Iris pigment epithelial cell (primary cell): Measurements from ENCODE around the gene LRRC53.

Source experiments
- DNase-seq: peaks from one replicate; pipeline ENCODE4 v3.0.0-alpha.2; 2011; ENCODE audit warnings: low read depth

LRRC53 gene

DNA sequence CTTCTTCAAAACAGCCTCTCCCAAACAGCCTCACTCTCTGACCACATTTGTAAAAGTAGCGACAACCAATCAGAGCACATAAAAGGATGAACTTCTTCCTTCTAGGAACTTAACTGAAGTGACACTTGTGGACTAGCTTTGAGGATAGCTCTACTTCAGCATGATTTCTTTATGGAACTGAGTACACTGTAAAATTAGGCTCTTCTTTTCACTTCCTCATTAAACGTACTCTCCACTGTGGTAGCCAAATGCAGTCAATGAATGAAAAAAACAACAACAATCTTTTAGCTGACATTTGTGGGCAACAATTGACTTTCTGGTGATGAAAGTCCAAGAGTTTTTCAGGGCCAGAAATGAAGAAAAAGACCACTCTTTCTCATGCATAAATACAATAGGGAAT, 9.6 kb downstream of the LRRC53 start:
- no peak for DNase-seq

DNA sequence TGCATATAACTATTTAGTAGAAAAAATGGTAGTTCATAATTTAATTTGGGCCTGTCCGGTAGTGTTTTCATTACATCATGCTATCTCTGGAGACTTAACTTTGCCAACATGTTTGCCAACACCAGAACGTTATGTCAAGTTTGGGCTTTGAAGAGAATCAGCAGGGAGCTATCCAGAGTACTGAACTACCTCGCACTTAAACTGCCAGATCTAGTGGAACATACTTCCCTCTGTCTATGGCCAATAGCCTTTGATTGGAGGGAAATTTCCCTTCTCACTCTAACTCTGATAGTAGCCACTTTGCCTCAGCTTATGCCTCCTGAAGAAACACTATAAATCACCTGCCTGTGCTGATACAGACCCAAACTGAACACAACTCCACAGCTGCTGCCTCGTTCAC, 10.0 kb downstream of the LRRC53 start:
- peak; percentile 25 for DNase-seq

DNA sequence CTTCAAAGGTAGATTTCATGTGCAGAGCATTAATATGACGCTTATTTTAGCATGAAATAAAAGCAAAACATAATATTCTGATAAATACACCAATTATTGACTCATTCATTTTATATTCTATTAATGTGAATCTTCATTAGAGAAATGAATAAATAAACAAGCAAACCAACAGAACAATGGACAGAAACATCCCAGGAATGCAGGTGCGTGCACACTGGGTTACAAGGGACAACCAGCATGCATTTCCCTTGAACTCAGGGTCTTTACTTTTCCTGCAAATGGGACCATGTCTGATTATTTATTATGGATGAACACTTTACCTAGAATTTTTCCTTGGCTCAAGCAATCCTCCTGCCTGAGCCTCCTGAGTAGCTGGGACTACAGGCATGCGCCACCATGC, 13.5 kb downstream of the LRRC53 start:
- no peak for DNase-seq

DNA sequence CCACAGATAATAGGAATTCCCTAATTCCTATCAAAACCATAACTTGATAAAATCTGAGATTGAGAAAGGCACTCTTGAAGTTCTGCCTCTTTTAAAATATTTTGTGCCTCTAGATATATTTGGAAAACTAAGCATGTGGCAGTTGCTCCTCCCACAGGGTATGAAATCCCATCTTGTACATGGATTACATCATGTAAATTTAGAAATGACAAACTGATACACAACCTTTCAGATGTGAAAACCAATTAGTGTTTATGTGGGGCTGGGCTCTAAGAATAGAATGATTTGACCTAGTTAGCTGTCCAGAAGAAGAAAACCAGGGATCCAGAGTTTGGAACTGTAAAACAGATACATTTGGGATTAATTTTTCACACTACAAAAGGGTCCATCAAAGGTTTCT, 15.7 kb downstream of the LRRC53 start:
- no peak for DNase-seq

DNA sequence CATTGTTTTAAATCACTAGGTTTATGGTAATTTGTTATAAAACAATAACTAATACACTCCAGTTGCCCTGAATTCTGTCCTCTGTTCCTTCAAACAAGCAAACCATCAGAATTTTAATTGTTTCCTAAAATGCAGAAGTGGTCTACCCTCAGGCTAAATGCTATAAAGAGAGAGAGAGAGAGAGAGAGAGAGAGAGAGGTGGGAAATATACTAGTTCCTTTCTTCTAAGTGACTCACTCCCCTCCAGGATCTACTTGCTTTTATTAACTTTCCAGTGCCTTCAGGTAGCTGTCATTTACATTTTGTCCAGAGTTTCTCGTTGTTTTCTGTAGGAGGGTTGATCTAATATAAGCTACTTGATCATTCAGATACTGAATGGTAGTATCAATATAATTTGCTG, 26.4 kb downstream of the LRRC53 start:
- no peak for DNase-seq

DNA sequence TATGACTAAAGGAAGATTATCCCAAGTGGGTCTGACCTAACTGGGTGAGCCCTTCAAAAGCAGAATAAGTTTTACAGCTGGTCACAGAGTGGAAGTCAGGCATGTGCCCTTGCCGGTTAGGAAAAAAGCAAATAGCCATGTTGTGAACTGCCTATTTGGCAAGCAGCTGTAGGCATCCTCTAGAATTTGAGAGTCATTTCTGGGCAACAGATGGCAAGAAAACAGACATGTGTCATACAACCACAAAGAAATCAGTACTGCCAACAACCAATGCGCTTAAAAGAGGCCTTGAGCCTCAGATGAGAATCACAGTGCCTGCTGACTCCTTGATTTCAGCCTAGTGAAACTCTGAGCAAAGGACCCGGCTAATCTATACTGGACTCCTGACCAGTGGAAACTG, 26.8 kb downstream of the LRRC53 start:
- DNase-seq: no peak

DNA sequence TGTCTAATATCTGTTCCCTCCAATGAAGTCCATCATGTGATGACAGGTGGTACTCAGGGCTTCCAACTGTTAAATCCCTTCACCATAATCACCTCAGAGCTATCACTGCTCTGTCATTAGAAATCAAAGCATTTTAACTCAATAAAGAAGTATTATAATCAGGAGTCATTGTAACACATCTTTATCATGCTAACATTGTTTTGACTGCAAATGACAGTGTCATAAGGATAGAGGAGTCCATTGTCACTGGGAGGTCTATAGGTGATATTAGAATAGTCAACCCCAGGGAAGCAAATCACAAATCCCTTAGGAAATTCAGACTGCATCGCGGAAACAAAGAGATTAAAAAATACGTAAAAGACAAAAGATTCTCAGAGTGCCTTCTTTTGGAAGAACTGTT, 30.8 kb downstream of the LRRC53 start:
- DNase-seq: no peak

DNA sequence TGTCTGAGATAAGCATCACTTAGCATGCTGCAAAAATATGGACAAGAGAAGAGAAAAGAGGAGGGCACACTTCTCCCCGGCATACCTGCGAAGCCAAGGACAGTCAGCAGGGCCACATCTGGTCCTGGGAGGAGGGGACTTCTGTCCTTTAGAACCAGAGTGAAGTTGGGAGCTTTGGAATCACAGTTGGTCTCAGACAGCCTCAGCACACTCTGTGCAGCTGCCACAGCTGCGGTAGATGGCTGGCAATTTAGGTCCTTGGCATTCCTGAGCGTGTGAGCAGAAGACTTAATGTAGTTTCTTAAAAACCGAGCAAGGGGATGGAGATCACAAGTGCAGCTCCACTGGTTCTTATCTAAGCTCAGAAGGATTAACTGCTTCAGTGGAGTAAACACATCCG, 32.3 kb downstream of the LRRC53 start:
- no peak for DNase-seq

DNA sequence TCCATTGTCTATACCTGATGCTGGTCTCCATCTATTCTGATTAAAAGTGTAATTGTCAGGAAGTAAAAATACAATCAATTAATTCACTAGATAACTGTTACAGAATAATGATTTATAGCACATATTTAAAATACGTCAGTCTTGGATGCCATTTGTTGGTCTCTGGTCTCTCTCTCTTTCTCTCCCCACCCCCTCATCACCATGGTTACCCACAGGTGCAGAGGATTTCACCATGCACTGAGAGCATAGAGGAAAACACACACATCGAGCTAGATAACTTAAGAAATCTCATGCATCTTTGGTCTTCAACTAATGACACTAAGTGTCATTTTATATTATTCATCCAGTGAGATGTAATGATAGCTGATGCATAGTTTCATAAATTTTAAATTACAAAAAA, 33.4 kb downstream of the LRRC53 start:
- DNase-seq: no peak

DNA sequence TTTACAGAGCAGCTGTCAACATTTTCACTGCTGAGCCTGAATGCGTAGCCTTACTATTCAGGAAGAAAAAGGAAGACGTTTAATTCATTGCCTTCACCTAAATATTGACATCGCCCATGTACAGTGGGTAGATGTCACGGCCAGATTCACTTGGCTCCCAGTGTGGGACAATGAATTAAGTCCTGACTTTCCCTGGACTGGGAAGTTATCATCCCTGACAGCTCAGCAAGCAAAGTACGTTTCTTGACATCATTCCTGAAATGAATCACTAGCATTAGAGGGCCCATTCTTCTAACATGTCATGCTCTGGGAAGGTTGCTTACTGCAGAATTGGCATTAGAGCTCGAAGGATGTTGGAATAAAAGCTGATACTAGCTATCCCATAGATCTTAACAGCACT, 37.8 kb downstream of the LRRC53 start:
- DNase-seq: no peak

DNA sequence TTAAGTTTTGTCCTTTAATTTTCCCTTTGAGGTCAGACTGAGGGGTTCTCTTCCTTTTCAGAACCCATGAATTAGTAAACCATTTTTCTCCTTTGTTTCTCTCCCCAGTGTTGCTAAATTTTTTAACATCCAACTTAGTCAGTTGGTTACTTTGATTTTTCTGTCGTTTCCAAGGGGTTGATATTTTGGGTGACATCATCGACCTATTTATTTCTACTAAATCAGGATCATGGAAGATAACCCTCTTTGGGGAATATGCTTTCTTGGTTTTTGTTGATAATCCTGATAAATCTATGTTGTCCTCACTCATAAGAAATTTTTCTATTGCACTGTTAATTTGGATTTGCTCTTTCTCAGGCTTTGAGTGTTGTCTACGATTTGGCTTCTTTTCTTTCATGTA, 40.9 kb downstream of the LRRC53 start:
- no peak for DNase-seq

DNA sequence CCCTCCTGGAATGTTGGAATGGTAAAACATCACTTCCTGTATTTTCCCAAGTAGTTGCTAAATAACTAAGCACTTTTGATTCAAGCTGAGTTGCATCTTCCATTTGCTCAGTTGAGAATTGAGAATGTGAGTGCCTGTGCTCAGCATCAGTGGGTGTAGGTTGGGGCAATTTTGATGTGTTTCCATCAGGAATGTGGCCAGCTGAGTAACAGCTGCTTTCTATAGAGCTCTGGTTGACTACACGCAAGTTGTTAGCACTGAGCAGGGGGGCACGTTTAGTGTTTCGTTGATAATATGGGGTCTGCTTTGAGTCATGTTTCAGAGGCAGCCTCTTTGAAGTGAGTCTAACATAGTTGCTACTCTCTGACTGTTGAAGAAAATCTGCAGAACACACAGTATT, 41.5 kb downstream of the LRRC53 start:
- DNase-seq: no peak

DNA sequence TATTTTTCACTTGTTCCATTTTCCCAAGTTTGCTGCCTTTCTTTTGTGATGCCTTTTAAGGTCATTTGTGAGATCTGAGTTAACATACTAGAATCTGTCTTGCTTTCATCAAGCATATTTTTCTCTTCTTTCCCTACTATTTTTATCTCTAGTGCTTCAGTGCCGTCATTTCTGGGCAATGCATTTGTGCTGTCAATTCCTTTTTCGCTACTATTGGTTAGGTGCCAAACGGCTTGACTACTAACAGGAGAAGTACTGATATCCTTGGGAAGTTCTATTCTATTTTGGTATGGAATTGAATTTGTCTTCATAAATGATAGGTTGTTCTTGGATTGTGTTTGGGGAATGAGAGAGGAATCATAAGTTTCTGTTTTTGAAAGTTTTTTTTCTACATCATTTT, 42.2 kb downstream of the LRRC53 start:
- DNase-seq: no peak

DNA sequence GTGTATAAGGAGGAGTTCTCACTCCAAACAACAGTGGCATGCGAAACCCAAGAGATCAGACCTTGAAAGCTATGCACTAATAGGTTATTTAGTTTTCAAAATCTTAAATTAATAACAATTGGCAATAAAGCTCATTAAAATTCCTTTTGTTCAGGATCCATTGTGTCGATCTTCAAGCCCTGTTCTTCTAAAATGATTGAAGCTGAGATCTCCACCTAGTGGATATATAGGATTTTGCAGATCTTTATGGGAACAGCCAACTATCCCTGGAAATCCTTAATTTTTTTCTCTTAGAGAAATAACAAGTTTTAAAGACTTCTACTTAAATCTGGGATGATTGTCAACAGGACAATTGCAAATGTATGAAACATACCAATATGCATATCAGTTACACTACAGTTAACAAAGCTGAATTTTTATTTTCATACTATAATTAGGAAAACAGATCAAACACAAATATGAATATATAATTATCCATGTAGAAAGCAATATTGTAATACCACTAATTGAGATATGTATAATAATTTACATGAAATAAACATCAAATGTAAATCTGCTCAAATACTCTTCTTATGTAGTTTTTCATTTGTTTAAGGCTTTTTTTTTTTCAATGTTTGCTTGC, 43.3 kb downstream of the LRRC53 start:
- peak; percentile 38 for DNase-seq

DNA sequence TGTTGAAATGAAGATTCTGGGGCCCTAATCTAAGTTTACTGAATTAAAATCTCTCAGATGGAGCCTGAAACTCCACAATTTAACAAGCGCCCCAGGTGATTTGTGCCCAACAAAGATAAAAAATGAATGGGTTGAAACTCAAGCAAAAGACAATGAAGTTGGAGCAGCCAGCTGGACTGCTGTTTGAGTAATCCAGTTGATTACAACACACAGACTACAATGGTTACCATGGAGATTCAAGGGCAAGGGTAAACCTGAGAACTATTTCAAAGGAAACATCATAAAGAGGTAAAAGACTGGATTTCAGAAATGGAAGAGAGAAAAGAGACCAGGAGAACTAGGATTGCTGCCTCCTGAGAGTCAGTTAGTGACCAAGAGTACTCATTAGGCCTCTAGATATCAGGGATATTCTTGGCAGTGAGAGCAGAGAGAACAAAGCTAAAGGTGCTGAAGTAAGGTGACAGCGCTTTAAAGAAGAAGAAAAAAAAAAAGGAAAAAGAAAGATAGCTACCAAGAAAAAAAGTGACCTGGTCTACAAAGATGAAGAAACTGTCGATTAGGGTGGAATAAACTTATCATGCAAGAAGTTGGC, 44.5 kb downstream of the LRRC53 start:
- DNase-seq: no peak

DNA sequence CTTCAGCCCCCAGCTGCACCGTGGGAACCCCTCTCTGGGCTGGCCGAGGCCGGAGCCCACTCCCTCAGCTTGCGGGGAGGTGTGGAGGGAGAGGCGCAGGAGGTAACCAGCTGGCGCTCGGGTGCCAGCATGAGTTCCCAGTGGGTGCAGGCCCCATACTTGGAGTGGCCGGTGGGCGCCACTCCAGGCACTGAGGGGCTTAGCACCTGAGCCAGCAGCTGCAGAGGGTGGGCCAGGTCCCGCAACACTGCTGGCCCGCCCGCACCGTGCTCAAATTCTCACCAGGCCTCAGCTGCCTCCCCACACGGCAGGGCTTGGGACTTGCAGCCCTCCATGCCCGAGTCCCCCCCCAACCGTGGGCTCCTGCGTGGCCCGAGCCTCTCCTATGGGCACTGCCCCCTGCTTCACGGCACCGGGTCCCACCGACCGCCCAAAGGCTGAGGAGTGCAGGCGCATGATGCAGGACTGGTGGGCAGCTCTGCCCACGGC, 47.2 kb downstream of the LRRC53 start:
- DNase-seq: no peak

DNA sequence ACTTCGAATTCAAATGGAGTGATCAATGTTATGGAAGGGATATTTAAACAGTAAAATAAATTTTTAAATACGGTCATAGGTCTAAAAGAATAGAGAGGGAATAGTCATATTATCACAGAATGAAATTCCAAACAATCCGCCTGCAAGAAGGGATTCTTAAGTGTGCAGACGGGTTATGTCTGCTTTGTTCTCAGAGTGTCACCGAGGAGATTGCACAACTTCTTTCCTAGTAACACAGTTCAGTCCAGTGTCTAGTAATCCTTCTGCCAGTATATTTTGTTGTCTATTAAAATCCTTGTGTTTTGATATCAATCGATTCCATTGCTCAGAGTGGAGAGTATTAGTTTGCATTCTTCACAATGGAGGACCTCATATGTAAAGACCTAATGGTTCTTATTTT, 48.4 kb downstream of the LRRC53 start:
- no peak for DNase-seq

DNA sequence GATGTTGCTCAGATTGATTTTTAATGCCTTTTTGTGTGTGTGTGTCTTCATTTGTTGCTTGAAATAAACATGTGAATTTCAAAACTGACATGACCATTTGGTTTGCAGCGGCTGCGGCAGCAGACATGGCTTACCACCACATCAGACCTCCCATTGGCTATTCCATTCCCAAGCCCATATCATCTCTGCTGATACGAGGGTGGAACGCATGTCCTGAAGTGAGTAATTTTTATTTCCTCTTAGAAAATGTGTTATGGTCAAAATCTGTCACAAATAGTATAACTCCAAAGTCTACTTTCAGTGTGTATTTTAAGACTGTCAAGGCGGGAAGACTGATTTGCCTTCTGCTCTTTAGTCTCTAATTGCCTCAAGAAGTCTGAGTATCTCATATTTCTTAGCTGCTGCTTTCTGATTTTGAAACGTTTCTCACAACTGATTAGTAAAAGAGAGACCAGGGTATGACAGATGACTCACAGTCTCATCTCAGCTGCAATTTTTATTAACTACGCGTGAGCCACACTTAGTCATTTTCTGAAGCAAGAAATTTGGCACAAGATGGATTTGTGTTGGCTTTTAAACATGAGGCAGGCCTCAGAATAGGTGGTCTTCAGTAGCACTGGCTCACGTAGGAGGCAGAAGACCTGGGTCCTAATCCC, 49.0 kb downstream of the LRRC53 start:
- no peak for DNase-seq

DNA sequence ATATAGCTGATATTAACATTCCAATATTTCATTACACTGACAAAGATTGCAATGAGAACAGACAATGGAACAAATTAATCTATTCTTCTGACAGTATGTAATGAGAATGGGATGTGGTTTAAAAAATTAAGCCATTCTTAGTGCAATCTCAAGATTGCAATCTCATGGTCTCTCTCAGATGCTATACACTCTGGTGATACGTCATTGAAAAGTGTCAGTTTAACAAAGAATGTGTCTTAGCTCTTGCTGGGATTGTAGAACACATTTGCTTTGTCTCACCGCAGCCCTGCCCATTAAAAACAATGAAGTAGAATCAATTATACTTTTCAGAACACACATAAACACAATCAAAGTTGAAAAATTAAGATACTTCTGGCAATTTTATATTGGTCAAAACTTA, 55.2 kb downstream of the LRRC53 start:
- DNase-seq: no peak

DNA sequence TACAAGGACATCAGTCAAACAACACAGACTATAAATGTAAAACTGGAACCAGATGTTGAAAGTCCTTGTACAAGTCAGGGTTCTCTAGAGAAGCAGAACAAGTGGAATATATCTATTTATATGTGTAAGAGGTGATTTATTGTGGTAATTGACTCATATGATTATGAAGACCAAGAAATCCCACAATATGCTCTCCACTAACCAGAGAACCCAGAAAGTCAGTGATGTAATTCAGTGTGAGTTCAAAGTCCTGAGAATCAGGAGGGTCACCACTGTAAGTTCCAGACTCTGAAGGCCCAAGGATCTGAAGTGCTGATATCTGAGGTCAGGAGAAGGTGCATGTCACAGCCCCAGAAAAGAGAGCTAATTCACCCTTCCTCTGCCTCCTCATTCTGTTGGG, 57.0 kb downstream of the LRRC53 start:
- DNase-seq: no peak

DNA sequence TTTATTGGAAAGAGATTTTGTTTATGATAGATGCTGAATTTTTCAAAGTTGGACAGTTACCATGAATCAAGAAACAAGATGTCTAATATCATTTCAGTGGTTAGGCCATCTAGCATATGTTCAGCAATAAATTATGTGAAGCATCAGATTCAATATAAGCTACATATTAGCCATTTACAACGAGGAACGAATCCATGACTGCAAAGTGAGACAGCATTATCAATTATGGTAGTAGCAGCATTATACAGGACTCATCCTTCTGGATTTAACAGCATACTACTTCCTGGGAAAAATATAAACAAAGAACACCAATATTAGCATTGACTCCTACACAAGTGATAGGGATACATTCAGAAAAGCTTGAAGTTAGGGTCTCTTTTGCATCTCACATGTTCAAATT, 59.1 kb downstream of the LRRC53 start:
- DNase-seq: no peak

DNA sequence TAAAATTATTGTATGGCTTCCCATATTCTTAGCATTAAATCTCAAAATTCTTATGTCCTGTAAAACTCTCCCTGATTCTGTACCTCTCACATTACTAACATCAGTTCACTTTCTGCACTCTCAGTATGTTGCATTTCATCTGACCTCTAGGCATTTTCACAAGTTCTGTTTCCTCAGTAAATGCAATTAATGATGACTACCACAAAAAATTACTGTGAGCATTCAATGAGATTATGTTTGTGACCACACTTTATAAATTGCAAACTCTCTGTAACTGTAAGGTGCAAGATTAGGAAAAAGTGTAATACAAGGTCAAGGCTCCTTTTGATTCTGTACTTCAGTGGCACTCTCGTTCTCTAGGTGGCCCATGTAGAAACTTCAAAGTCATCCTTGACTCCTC, 60.4 kb downstream of the LRRC53 start:
- DNase-seq: no peak

DNA sequence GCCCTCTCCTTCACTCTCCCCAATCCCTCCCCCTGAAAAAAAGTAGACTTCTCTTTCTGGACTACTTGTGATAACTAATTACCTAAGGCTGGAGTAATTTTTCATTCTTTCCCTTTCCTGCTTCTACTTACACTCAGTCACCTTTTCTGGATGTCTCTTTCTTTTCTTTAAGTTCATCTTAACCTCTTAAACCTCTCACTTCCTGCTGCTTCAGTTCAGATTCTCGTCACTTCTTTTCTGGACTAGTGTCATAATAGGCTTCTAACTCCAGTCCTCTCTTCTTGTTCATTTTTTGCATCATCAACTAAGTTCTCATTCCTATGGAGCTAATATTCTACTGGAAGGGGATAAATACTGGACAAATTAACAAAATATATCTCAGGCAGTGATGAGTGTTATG, 75.4 kb downstream of the LRRC53 start:
- DNase-seq: no peak

DNA sequence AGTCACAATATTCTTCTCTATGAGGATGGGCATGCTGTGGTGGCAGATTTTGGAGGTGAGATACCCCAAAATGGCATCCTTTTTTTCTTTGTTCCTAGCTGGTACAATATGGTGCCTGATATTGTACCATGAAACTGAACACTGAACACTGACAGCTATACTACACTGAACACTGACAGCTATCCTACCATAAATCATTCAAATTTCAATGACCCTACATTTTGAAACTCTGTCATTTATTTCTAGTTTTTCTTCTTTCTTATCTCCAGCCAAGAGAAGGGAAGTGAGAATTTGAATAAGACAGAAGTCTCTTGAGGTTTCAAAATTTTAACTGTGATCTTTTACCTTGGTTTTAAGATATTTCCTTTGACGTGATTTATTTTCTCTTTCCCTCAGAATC, 76.3 kb downstream of the LRRC53 start:
- DNase-seq: no peak
